Measurements from ENCODE around the gene NSDHL.
"Not testable (repeated sequence)": the region's sequence is repeated elsewhere in the genome, so short reads cannot be mapped to it uniquely, and the experiment has no call there.

Gene NSDHL

GRCh38 chrX:152830312-152831305 is at the start of gene NSDHL, which contains the start of gene CETN2:
Gene NSDHL, plus strand, starts transcription at chrX:152831063. Its CDS starts 15,262 bp downstream, at chrX:152846325.
Gene CETN2, minus strand, starts transcription at chrX:152830757. Its CDS starts 47 bp downstream, at chrX:152830710.
- peak; percentile 95 for DNase-seq

- DNase-seq = not testable (repeated sequence)
Observed at GRCh38 chrX:152787062-152787461, 43.8 kb upstream of the NSDHL start.

- DNase-seq = no peak
Observed at GRCh38 chrX:152798945-152799344, 31.9 kb upstream of the NSDHL start.

GRCh38 chrX:152806035-152806434 is 24.8 kb upstream of the NSDHL start:
- no peak for DNase-seq

GRCh38 chrX:152810403-152810802 is 20.5 kb upstream of the NSDHL start:
- DNase-seq = no peak

GRCh38 chrX:152813206-152813605 is 17.7 kb upstream of the NSDHL start:
- no peak for DNase-seq

GRCh38 chrX:152814048-152814447 is 16.8 kb upstream of the NSDHL start:
- DNase-seq = no peak

- DNase-seq = no peak
Observed at GRCh38 chrX:152817078-152817764, 13.6 kb upstream of the NSDHL start.

- DNase-seq = no peak
Observed at GRCh38 chrX:152818356-152818755, 12.5 kb upstream of the NSDHL start.

GRCh38 chrX:152819266-152819665 is 11.6 kb upstream of the NSDHL start:
- no peak for DNase-seq

GRCh38 chrX:152819732-152820131 is 11.1 kb upstream of the NSDHL start:
- no peak for DNase-seq

GRCh38 chrX:152821145-152821765 is 9.6 kb upstream of the NSDHL start:
- no peak for DNase-seq

GRCh38 chrX:152822383-152823086 is 8.3 kb upstream of the NSDHL start:
- DNase-seq = no peak

- DNase-seq = no peak
Observed at GRCh38 chrX:152823657-152824056, 7.2 kb upstream of the NSDHL start.

GRCh38 chrX:152824841-152825374 is 6.0 kb upstream of the NSDHL start:
- DNase-seq = no peak

- no peak for DNase-seq
Observed at GRCh38 chrX:152831391-152831790, 528 bp downstream of the NSDHL start.

GRCh38 chrX:152832520-152832919 is 1.7 kb downstream of the NSDHL start:
- no peak for DNase-seq

GRCh38 chrX:152833378-152833777 is 2.5 kb downstream of the NSDHL start:
- no peak for DNase-seq

GRCh38 chrX:152835470-152835869 is 4.6 kb downstream of the NSDHL start:
- DNase-seq = not testable (repeated sequence)

- no peak for DNase-seq
Observed at GRCh38 chrX:152842772-152843338, 12.0 kb downstream of the NSDHL start.

- DNase-seq = no peak
Observed at GRCh38 chrX:152843852-152844251, 13.0 kb downstream of the NSDHL start.

GRCh38 chrX:152844256-152844655 is 13.4 kb downstream of the NSDHL start:
- DNase-seq = no peak

Data from CD4-positive, alpha-beta T cell treated with Interleukin-21 for 1 hour (primary cell).